GM12892 (cell line): Measurements from ENCODE around the gene FBXL13.

Experiments used
- POLR2A ChIP-seq: IDR thresholded peaks from 2 replicates; pipeline ENCODE4 v1.6.1; 2011; ENCODE audit warnings: low read depth, low read length, control low read depth
- POLR2AphosphoS5 ChIP-seq: IDR thresholded peaks from 2 replicates; pipeline ENCODE4 v1.6.1; 2011; ENCODE audit warnings: low read depth, low read length, control low read depth
- TAF1 ChIP-seq: IDR thresholded peaks from 2 replicates; pipeline ENCODE4 v1.6.1; 2011; ENCODE audit warnings: low read depth, mild to moderate bottlenecking, control low read depth, low read length, borderline replicate concordance

GRCh38 chr7:102908676-102909075 lies 165.9 kb downstream of the FBXL13 start:
- no peak for TF ChIP-seq TAF1
- no peak for TF ChIP-seq POLR2A
- no peak for TF ChIP-seq POLR2AphosphoS5
